ENCODE results near the gene TRRAP.

The TRRAP gene

GRCh38 chr7:98949336-98950044 lies 71.2 kb downstream of the TRRAP start:
- DNase-seq (ENCODE audit: low spot score), result peak; percentile 6

- DNase-seq (ENCODE audit: low spot score), result no peak
These were observed 77.7 kb downstream of the TRRAP start for GRCh38 chr7:98955992-98956391.

GRCh38 chr7:98956469-98956868 lies 78.1 kb downstream of the TRRAP start:
- no peak for DNase-seq (ENCODE audit: low spot score)

- peak; percentile 7 for DNase-seq (ENCODE audit: low spot score)
These were observed 78.6 kb downstream of the TRRAP start for GRCh38 chr7:98956937-98957336.

- no peak for DNase-seq (ENCODE audit: low spot score)
These were observed 79.4 kb downstream of the TRRAP start for GRCh38 chr7:98957766-98958165.

- no peak for DNase-seq (ENCODE audit: low spot score)
These were observed 80.6 kb downstream of the TRRAP start for GRCh38 chr7:98958968-98959367.

GRCh38 chr7:98963305-98963704 lies 85.0 kb downstream of the TRRAP start:
- DNase-seq (ENCODE audit: low spot score), result peak; percentile 5

GRCh38 chr7:98964596-98964995 lies 86.3 kb downstream of the TRRAP start:
- DNase-seq (ENCODE audit: low spot score), result no peak

GRCh38 chr7:98968621-98969020 lies 90.3 kb downstream of the TRRAP start:
- DNase-seq (ENCODE audit: low spot score), result no peak

- no peak for DNase-seq (ENCODE audit: low spot score)
These were observed 91.1 kb downstream of the TRRAP start for GRCh38 chr7:98969386-98969785.

- no peak for DNase-seq (ENCODE audit: low spot score)
These were observed 91.8 kb downstream of the TRRAP start for GRCh38 chr7:98970016-98970615.

- DNase-seq (ENCODE audit: low spot score), result no peak
These were observed 92.5 kb downstream of the TRRAP start for GRCh38 chr7:98970805-98971204.

GRCh38 chr7:98974205-98974604 lies 95.9 kb downstream of the TRRAP start:
- DNase-seq (ENCODE audit: low spot score), result no peak

- DNase-seq (ENCODE audit: low spot score), result peak; percentile 35
These were observed 96.8 kb downstream of the TRRAP start for GRCh38 chr7:98974906-98975816.

- no peak for DNase-seq (ENCODE audit: low spot score)
These were observed 98.3 kb downstream of the TRRAP start for GRCh38 chr7:98976396-98977185.

GRCh38 chr7:98978672-98979071 lies 100.3 kb downstream of the TRRAP start:
- DNase-seq (ENCODE audit: low spot score), result no peak

- DNase-seq (ENCODE audit: low spot score), result no peak
These were observed 103.4 kb downstream of the TRRAP start for GRCh38 chr7:98981701-98982100.

- no peak for DNase-seq (ENCODE audit: low spot score)
These were observed 104.4 kb downstream of the TRRAP start for GRCh38 chr7:98982686-98983085.

GRCh38 chr7:98984126-98984525 lies 105.8 kb downstream of the TRRAP start:
- DNase-seq (ENCODE audit: low spot score), result no peak

GRCh38 chr7:98985406-98985805 lies 107.1 kb downstream of the TRRAP start:
- DNase-seq (ENCODE audit: low spot score), result no peak

- no peak for DNase-seq (ENCODE audit: low spot score)
These were observed 107.6 kb downstream of the TRRAP start for GRCh38 chr7:98985945-98986344.

GRCh38 chr7:98988641-98989040 lies 110.3 kb downstream of the TRRAP start:
- DNase-seq (ENCODE audit: low spot score), result no peak
